H1 (cell line): ENCODE measurements around the gene ADA. TPM values are rescaled to one million over a fixed set of nuclear protein-coding genes. Genes with fewer than 3 reads are reported as not detected.
"Not testable (repeated sequence)": the region's sequence is repeated elsewhere in the genome, so short reads cannot be mapped to it uniquely, and the experiment has no call there.

ENCODE experiments used
- CTCF ChIA-PET: fragments of 300-600 bp; sonication (Branson Sonifier 250); formaldehyde crosslinking; loops from one replicate; lab custom pipeline; 2021; ENCODE audit not compliant: partially characterized antibody; lab: Charles Lee
- POLR2A ChIA-PET: fragments of 300-600 bp; sonication (Branson Sonifier 250); formaldehyde crosslinking; loops from one replicate; lab custom pipeline; 2021; ENCODE audit warnings: inconsistent platforms; ENCODE audit not compliant: partially characterized antibody; lab: Charles Lee
- DNase-seq, 2 experiments: peaks; one replicate each; pipeline versions ENCODE4 v3.0.0 to v3.0.0-alpha.2; 2010 to 2022; ENCODE audit warnings: low spot score in 2 of 2, low read depth in 1 of 2, mixed read lengths in 1 of 2
- FAIRE-seq: peaks from 2 replicates; lab custom pipeline; 2011; peaks lifted over from hg19 to GRCh38; lab: Jason Lieb, UNC
- H2AFZ ChIP-seq: 2 replicates; pipeline ENCODE4 v1.8.1; 2012; ENCODE audit warnings: low read length, inconsistent platforms
- H2AK5ac ChIP-seq: 2 replicates; pipeline ENCODE4 v1.6.1; 2013; ENCODE audit warnings: low read depth, low read length
- H2BK120ac ChIP-seq: replicated peaks from 2 replicates; pipeline ENCODE3; 2013; ENCODE audit warnings: low read depth, low read length, inconsistent platforms
- H2BK12ac ChIP-seq: 2 replicates; pipeline ENCODE4 v1.6.1; 2013; ENCODE audit warnings: low read depth, low read length
- H2BK15ac ChIP-seq: 2 replicates; pipeline ENCODE4 v1.6.1; 2013; ENCODE audit warnings: low read length
- H2BK20ac ChIP-seq: 2 replicates; pipeline ENCODE4 v1.6.1; 2013; ENCODE audit warnings: low read length
- H2BK5ac ChIP-seq: 2 replicates; pipeline ENCODE4 v1.6.1; 2013; ENCODE audit warnings: low read depth, low read length
- H3K14ac ChIP-seq: 2 replicates; pipeline ENCODE4 v1.6.1; 2013; ENCODE audit warnings: inconsistent platforms; ENCODE audit not compliant: insufficient read length
- H3K18ac ChIP-seq: 2 replicates; pipeline ENCODE4 v1.6.1; 2013; ENCODE audit warnings: low read length; ENCODE audit errors: extremely low read depth
- H3K23ac ChIP-seq: 2 replicates; pipeline ENCODE4 v1.6.1; 2013; ENCODE audit warnings: inconsistent platforms; ENCODE audit not compliant: insufficient read length
- H3K23me2 ChIP-seq: 2 replicates; pipeline ENCODE4 v1.6.1; 2013; ENCODE audit warnings: low read depth, low read length
- H3K27ac ChIP-seq: 2 replicates; pipeline ENCODE4 v1.6.1; 2011; ENCODE audit warnings: low read depth, low read length, inconsistent platforms
- H3K27me3 ChIP-seq, 4 experiments: replicated peaks in 1 of 4; 1 replicate in 1 of 4; 2 replicates in 3 of 4; pipeline versions ENCODE4 v1.6.1 to v1.8.1; 2011 to 2013; ENCODE audit warnings: low read length in 3 of 4, mild to moderate bottlenecking in 3 of 4, inconsistent platforms in 2 of 4, mixed read lengths in 2 of 4, moderate library complexity in 1 of 4; ENCODE audit not compliant: control insufficient read depth in 3 of 4, insufficient read depth in 3 of 4; ENCODE audit errors: extremely low read depth in 1 of 4
- H3K36me3 ChIP-seq, 4 experiments: 2 replicates each; pipeline versions ENCODE4 v1.6.1 to v1.8.1; 2011 to 2013; ENCODE audit warnings: mild to moderate bottlenecking in 4 of 4, low read length in 3 of 4, moderate library complexity in 2 of 4, control low read depth in 1 of 4, inconsistent platforms in 1 of 4; ENCODE audit not compliant: insufficient read depth in 4 of 4, control insufficient read depth in 2 of 4
- H3K4ac ChIP-seq: replicated peaks from 2 replicates; pipeline ENCODE3; 2013; ENCODE audit warnings: low read length, low read depth, mixed read lengths, inconsistent platforms; ENCODE audit not compliant: insufficient read length
- H3K4me1 ChIP-seq, 4 experiments: replicated peaks in 1 of 4; 1 replicate in 1 of 4; 2 replicates in 3 of 4; pipeline versions ENCODE4 v1.6.1 to v1.8.1; 2011 to 2013; ENCODE audit warnings: low read length in 3 of 4, inconsistent platforms in 2 of 4, mixed read lengths in 1 of 4; ENCODE audit not compliant: insufficient read depth in 4 of 4, control insufficient read depth in 3 of 4
- H3K4me2 ChIP-seq, 2 experiments: 2 replicates each; pipeline versions ENCODE4 v1.6.1 to v1.8.1; 2011 to 2013; ENCODE audit warnings: low read depth in 2 of 2, low read length in 2 of 2, control low read depth in 1 of 2, inconsistent platforms in 1 of 2, mild to moderate bottlenecking in 1 of 2; ENCODE audit not compliant: insufficient read depth in 1 of 2
- H3K4me3 ChIP-seq, 4 experiments: fragments of 200-600, 300-600 bp in 1 of 4; sonication (generic), shearing (Covaris generic), sonication (Bioruptor Twin) in 1 of 4; 2 replicates each; pipeline versions ENCODE4 v1.5.1 to v1.8.1; 2011 to 2016; ENCODE audit warnings: low read length in 4 of 4, low read depth in 3 of 4, control low read depth in 2 of 4, inconsistent platforms in 2 of 4, mild to moderate bottlenecking in 2 of 4, mixed read lengths in 1 of 4, moderate library complexity in 1 of 4; ENCODE audit not compliant: insufficient read depth in 2 of 4; ENCODE audit errors: extremely low read depth in 1 of 4
- H3K56ac ChIP-seq: replicated peaks from 2 replicates; pipeline ENCODE3; 2013; ENCODE audit warnings: low read depth, mild to moderate bottlenecking, mixed read lengths, low read length, inconsistent platforms; ENCODE audit not compliant: insufficient read length
- H3K79me1 ChIP-seq: 2 replicates; pipeline ENCODE4 v1.6.1; 2013; ENCODE audit warnings: low read depth, low read length, control low read depth
- H3K79me2 ChIP-seq, 2 experiments: 2 replicates each; pipeline versions ENCODE4 v1.6.1 to v1.8.1; 2012 to 2013; ENCODE audit warnings: low read length in 2 of 2, mild to moderate bottlenecking in 2 of 2, inconsistent platforms in 1 of 2; ENCODE audit not compliant: insufficient read depth in 2 of 2, control insufficient read depth in 1 of 2
- H3K9ac ChIP-seq, 4 experiments: replicated peaks in 1 of 4; 1 replicate in 1 of 4; 2 replicates in 3 of 4; pipeline versions ENCODE4 v1.6.1 to v1.8.1; 2011 to 2013; ENCODE audit warnings: low read depth in 3 of 4, low read length in 3 of 4, control low read depth in 2 of 4, mild to moderate bottlenecking in 2 of 4, moderate library complexity in 2 of 4, inconsistent platforms in 1 of 4; ENCODE audit errors: extremely low read depth in 1 of 4
- H3K9me3 ChIP-seq, 2 experiments: 2 replicates each; pipeline versions ENCODE4 v1.6.1 to v1.8.1; 2012 to 2013; ENCODE audit warnings: mild to moderate bottlenecking in 2 of 2, moderate library complexity in 2 of 2, control low read depth in 1 of 2, inconsistent platforms in 1 of 2, low read depth in 1 of 2, low read length in 1 of 2, mixed read lengths in 1 of 2; ENCODE audit not compliant: insufficient read depth in 2 of 2
- H4K20me1 ChIP-seq, 2 experiments: replicated peaks in 1 of 2; 2 replicates each; pipeline versions ENCODE3 to v1.8.1; 2011 to 2013; ENCODE audit warnings: inconsistent platforms in 2 of 2, low read length in 2 of 2, mild to moderate bottlenecking in 1 of 2; ENCODE audit not compliant: insufficient read depth in 2 of 2, control insufficient read depth in 1 of 2
- H4K5ac ChIP-seq: 2 replicates; pipeline ENCODE4 v1.6.1; 2013; ENCODE audit warnings: low read length, low read depth, mixed read lengths, inconsistent platforms; ENCODE audit not compliant: insufficient read length
- H4K8ac ChIP-seq: 2 replicates; pipeline ENCODE4 v1.8.0; 2013; ENCODE audit warnings: mild to moderate bottlenecking, moderate library complexity, low read length, inconsistent platforms; ENCODE audit not compliant: insufficient read depth; ENCODE audit errors: extremely low read depth
- H4K91ac ChIP-seq: replicated peaks from 2 replicates; pipeline ENCODE3; 2013; ENCODE audit warnings: low read length, mixed read lengths, inconsistent platforms; ENCODE audit not compliant: insufficient read length
- WGBS, 2 experiments: shearing (Covaris generic) in 1 of 2; methylation state at CpG; one replicate each; pipeline versions ENCODE4 v1.1.6 to v1.1.7; 2013 to 2015; ENCODE audit warnings: low lambda C conversion rate in 2 of 2, mixed read lengths in 2 of 2, inconsistent platforms in 1 of 2, low coverage in 1 of 2, missing lambda C conversion rate in 1 of 2; ENCODE audit not compliant: insufficient replicate concordance in 2 of 2, insufficient coverage in 1 of 2, insufficient read length in 1 of 2; ENCODE audit errors: extremely low coverage in 1 of 2, missing lambda C conversion rate in 1 of 2; 5-methylcytosine and 5-hydroxymethylcytosine counted together
- polyA plus RNA-seq, 7 experiments: library from polyadenylated mRNA; depleted of rRNA in 3 of 7; stranded (reverse) in 5 of 7; unstranded in 2 of 7; fragments of >200 nt in 5 of 7; fragments of 200-250 nt in 2 of 7; gene quantifications; 1 replicate in 5 of 7; 2 replicates in 1 of 7; 4 replicates in 1 of 7; pipeline versions ENCODE4 v1.2.1 to v1.2.3, GENCODE V29; 2011 to 2013; ENCODE audit warnings: missing spikeins in 2 of 7, mixed read lengths in 2 of 7
- total RNA-seq: library from RNA; stranded (reverse); fragmentation: NEBNext Ultra II Directional; extraction: Animal tissue kit (Norgen Biotek cat#: 25700); gene quantifications from 2 replicates; pipeline ENCODE4 v1.2.1, GENCODE V29; 2021

The ADA gene
- total and polyA plus RNA-seq, 2 of the 8 experiments (the other 6 are each of a cell fraction or from before 2014, with no cell fraction given): 19.9 to 32.8 TPM

- CTCF ChIA-PET: interaction anchor here (1.6 to 1.9 kb wide), 2 partner anchors 11 to 13 kb away, joined by 4 to 12 read pairs; no protein-coding TSS in a partner anchor
Measured at GRCh38 chr20:44671541-44671940, 20.0 kb upstream of the ADA start.

More at GRCh38 chr20:44671541-44671940, 20.0 kb upstream of the ADA start:
- H3K79me2 ChIP-seq, H3K18ac ChIP-seq, H3K4me3 ChIP-seq, H2BK120ac ChIP-seq, H3K36me3 ChIP-seq, DNase-seq, H3K9me3 ChIP-seq, H2BK5ac ChIP-seq, H2BK12ac ChIP-seq, H4K8ac ChIP-seq, H3K56ac ChIP-seq, H3K14ac ChIP-seq, H3K4me1 ChIP-seq, H2BK20ac ChIP-seq, H2AFZ ChIP-seq, H3K4ac ChIP-seq, H4K20me1 ChIP-seq, FAIRE-seq, H4K91ac ChIP-seq, H3K4me2 ChIP-seq, H2BK15ac ChIP-seq, H4K5ac ChIP-seq, H3K27ac ChIP-seq, POLR2A ChIA-PET, H3K9ac ChIP-seq, H3K79me1 ChIP-seq, H3K23me2 ChIP-seq, H3K27me3 ChIP-seq, H2AK5ac ChIP-seq, H3K23ac ChIP-seq: not testable (repeated sequence)
- 86% methylated on average over 4 of the region's 7 CpGs; no CpG with 5 or more reads in 1 of the 2 experiments for whole genome bisulfite sequencing, 2 experiments
